Skin of body (tissue), 2 donors: ENCODE measurements around the gene MGAT5. TPM values are rescaled to one million over a fixed set of nuclear protein-coding genes. Genes with fewer than 3 reads are reported as not detected.

Experiments used
- DNase-seq: peaks from one replicate; lab custom pipeline; 2025; lab: John Stamatoyannopoulos, UW
- total RNA-seq: library from RNA; depleted of rRNA; stranded (reverse); fragments of >200 nt; gene quantifications from one replicate; pipeline ENCODE4 v1.2.3, GENCODE V29; 2014

The MGAT5 gene
- total RNA-seq, 1 donor from 2014 or later: 34.1 TPM

DNA sequence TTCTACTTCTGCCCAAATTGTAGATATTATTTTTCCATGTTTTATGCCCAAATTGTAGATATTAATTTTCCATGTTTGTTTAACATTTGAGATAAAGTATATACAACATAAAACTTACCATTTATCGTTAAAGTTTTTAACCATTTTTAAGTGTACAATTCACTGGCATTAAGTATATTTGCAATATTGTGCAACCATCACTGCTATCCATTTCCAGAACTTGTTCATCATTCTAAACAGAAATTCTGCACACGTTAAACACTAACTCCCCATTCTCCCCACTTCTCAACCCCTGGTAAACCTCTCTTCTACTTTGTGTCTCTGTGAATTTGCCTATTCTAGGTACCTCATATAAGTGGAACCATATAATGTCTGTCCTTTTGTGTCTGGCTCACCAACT, 162.1 kb downstream of the MGAT5 start:
- no peak for DNase-seq

DNA sequence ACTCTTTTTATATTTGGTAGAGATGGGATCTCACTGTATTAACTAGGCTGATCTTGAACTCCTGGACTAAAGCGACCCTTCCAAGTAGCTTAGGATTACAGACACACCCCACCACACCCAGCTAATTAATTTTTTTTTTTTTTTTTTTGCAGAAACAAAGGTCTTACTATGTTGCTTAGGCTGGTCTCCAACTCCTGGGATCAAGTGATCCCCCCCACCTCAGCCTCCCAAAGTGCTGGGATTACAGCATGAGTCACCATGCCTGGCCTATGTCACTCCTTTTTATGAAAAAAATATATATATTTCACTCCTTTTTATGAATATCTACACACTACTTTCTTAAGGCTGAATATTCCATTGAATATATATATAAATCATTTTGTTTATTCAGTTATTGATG, 162.8 kb downstream of the MGAT5 start:
- no peak for DNase-seq

DNA sequence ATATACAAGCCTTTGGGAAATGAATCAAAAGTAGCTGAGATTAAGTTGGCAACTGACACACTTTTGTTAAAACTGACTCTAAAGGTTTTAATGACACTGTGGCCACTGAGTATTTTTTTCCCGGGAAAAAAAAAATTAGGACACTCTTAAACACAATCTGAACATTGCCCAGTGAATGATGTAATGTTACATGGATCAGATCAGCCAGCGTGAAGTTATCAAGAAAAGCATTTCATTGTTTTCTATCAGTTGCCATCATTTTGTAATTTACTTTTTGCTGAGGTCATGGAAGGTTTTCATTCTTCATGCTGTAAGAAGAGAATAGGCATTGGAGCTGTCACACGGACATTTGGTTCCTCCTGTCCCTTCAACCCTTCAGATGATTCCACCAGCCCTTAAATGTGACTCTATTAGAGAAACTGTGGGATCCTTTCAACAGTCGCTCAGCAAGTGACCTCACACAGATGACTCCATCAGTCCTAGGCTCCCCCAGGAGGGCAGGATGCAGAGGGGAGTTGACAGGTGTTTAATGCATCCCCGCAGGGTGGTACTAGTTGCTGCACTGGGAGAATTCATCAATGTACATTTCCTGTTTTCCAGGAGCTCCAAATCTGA, 164.2 kb downstream of the MGAT5 start:
- DNase-seq: no peak

DNA sequence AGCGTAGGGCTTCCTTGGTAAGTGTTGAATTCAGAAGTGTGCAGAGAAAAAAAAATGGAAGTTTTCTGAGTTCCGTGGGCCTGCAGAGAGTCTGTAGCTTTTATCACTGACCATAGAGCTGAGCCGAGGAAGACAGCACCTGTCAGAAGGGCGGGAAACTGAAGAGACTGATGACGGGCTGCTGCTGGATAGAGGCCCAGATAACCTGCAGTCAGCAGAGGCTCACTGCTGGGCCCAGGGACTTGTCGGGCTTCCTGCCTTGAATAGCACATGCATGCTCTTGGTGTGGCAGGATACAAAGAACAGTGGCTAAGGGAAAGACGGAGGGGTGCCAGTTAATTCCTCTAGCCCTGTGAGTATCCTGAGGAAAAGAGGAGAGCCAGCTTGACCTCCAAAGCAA, 166.4 kb downstream of the MGAT5 start:
- DNase-seq: no peak

DNA sequence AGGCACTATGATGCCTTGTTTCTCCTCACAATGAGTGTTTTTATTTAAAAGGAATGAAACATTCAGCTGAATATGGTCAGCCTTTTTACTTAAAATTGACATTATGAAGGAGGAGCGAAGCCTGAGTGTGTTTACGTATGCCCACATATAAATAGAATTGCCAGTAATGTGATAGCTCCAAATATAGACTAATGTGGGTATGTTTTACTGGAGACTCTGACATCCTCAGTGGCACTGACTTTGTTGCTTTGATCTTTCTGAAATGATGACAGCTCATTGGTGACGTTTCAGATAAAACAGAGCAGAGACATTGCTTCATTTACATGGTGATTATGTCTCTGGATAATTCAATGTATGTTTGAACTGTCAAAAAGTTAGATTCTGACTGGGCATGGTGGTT, 167.0 kb downstream of the MGAT5 start:
- no peak for DNase-seq

DNA sequence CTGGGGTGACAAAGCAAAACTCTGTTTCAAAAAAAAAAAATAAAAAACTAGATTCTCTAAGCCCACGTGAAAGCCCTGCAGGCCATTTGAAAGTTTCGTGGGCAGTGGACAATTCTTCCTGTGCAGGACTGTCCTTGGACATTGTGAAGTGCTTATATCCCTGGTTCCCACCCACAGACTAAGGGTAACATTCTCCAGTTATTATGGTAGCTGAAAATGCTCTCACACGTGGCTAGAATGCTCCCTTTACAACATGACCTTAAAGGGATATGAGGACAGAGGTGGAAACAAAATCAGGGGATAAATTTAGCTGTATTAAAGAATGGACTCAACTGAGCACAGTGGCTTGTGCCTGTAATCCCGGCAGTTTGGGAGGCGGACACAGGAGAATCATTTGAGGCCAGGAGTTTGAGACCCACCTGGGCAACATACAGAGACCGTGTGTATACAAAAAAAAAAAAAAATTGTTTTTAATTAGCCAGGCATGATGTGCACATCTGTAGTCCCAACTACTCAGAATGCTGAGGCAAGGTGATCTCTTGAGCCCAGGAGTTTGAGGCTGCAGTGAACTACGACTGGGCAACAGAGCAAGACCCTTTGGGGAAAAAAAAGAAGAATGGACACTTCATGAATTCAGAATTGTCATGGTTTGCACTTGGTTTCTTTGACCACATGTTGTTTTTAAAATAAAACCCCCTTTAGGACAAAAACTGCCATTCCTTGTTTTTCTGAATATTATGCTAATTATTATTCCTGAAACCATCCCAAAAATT, 167.9 kb downstream of the MGAT5 start:
- DNase-seq: no peak

DNA sequence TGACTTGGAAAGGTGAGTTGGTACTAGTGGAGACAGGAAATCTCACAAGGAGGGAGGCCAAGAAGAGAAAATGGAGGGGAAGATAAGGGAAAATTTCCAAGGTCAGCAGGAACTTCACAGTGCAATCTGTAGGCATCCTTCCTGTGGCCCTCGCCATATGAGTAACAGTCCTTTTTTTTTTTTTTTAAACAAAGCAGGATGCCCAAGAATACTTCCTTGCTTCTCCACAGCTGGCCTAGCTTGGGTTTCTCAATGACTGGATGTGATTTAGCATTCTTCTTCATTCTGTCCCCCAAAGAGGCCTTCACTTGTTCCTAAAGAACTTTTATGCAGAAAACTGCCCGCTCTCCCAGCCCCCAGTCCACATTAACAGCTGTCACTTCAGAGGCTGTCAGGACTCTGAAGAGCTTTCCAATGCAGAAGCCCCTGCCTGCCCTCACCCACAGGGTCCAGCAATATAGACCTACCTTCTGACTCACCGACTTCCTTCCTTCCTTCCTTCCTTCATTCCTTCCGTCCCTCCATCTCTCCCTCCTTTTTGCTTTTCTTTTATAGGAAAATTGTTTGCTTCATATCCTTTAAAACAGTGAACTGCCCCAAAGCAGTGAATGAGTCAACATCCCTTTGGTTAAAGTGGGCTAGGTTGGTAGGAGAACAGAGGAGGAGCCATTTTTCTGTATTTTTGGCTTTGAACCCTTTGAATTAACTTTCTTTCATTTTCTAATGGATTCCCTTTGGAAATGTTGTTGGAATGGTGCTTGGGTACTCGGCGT, 172.0 kb downstream of the MGAT5 start:
- DNase-seq: no peak

DNA sequence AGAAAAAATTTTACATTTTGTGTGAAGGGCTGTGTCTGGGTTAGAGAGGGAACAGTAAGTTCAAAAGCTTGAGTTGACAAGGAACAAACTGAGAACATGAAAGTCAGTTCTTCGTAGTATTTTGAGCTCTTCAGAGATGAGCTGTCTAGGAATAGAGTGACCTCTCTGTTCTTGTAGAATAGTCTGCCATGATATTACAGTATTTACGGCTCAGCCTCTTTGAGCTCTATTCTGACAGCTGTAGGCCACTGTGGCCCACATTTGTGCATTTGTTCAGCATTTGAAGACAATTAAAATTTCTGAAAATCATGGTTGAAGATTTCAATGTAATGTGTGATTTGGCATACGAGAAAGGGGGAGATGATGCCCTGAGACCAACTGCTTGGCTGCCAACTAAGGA, 172.8 kb downstream of the MGAT5 start:
- no peak for DNase-seq

DNA sequence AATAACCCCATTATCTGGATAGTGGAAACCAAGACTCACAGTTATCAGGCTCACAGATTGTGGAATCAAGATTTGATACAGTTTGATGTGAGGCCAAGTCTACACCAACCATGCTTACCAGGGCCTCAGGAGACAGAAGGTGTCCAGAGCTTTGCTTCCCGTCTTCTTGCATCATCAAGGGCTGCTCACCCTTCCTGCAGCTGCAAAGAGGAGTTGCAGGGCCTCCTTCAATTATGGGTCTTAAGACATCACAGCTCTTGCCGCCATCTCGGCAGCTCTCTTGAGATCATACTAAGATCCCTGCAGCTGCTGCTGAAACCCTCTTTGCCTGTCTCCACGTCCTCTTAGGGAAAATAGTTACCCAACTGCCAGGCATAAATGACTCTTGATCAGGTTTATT, 176.0 kb downstream of the MGAT5 start:
- no peak for DNase-seq

DNA sequence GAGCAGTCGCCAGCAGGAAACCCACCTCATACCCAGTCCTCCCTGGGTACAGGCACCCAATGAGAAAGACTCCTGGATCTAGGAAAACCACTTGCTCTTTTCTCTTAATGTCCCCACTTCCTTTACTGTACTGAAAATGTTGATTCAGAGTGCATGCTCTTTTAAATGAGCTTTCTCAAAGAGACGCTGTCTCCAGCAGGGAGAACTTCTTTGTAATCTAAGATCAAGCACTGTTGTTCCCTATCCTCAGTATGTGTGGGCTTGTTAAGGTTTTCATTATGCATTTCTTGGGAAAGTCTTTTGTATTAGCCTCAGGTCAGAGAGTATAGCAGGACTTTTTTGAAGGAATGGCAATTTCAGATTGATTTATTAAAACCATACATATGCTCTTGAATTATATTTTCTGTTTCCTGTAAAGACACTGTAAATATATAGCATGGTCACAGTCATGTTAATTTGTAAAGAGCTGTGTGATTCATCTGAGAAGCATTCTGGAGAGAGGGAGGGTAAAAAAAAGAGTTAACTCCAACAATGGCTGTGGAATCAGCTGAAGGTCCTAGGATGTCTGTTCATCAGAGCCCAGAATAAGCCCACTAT, 178.1 kb downstream of the MGAT5 start:
- no peak for DNase-seq

DNA sequence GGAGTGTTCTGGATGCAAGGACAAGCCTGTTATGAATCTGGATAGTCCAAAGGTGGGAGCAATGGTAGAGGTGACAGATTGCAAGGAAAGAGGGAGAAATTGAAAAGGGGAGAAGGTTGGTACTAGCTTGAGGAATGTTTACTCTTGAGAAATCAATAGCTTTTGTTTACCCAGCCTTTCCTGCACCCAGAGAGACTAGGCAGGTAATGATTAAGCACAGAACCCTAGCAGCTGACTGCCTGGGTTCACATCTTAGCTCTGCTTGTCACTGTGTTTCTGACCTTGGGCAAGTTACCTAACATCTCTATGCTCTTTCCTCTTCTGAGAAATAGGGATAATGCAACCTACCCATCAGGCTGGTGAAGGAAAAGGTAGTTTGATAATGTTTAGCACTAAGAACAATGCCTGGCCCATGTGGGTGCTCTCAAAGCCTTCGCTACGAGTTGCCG, 178.6 kb downstream of the MGAT5 start:
- DNase-seq: no peak

DNA sequence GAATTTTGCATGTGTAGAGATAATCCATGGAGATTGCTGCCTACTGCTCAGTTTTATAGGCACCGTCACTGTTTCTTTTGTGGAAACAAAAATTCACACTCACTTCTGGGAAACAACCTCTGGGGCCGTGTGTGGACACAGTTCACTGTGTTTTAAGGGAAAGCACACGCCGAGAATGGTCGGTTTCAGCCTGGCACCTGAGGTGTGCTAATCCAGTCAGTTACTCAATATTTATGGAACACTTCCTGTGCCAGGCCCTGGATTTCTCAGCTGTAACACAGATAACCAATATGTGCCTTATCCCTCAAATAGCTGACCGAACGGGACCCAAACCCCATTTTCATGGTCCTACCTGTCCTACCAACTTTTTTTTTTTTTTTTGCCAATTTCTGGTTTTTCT, 179.6 kb downstream of the MGAT5 start:
- no peak for DNase-seq

DNA sequence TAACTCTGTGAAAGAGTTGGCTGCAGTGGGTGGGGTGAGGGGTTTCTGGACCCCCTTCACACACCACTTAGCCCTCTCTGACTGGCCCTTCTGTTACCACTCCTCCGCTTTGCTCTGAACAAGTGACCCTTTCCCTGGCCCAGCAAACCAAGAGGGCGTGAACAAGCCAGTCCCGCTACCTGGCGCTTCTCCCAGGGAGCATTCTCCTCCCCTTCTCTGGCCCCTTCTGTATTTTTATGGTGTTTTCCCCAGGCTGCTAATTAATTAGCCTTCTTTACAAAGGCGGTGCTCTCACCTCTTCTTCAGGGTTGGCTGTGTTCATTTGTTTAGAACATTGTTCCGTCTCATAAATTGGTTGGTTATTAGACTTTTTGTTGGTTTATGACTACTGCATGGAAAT, 180.1 kb downstream of the MGAT5 start:
- no peak for DNase-seq

DNA sequence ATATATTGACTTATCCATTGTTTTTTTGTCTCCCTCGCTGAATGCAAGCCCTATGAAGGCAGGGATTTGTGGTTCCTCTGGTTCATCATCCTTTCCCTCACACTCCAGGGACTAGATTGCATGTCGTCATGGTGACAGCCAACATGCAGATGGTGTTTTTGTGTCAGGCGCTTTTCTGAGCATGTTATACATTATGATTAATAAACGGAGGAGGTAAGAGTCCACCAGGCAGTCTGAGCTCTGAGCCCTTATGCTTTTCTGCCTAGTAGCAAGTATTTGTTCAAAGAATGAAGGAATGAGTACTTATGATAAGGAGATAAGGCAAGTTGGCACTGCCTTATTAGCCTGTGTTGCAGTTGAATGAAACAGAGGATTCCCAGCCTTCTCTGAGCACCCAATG, 181.6 kb downstream of the MGAT5 start:
- no peak for DNase-seq

DNA sequence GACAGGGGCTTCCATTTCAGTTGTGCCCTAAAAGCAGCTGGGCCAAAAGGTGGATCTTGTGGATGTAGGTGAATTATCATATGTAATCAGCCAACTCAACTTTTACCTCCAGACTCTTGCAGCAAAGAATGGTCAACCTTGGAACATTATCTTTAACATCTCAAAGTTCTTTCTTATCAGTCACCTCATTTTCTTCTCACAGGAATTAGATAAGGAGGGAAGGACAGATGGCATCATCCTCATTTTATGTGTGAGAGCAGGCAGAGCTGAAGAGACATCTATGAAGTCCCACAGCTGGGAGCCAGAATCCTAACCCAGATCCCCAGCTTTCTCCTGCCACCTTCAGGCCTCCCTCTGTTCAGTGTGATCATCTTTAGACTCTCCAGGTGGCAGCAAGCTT, 182.1 kb downstream of the MGAT5 start:
- no peak for DNase-seq

DNA sequence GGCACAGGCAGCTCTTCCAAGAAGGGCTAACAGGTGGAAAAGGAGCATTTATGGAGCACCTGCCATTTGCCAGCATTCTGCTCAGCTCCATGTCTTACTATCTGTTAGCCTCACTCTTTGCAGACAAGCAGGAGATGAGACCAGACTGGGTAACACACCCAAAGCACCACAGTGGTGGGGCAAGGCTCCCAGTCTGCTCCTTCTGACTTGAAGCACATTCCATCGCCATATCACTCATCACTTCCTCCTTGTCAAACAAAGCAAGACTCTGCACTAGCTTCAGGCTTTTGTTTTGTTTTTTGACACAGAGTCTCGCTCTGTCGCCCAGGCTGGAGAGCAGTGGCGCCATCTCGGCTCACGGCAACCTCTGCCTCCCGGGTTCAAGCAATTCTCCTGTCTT, 182.8 kb downstream of the MGAT5 start:
- DNase-seq: no peak

DNA sequence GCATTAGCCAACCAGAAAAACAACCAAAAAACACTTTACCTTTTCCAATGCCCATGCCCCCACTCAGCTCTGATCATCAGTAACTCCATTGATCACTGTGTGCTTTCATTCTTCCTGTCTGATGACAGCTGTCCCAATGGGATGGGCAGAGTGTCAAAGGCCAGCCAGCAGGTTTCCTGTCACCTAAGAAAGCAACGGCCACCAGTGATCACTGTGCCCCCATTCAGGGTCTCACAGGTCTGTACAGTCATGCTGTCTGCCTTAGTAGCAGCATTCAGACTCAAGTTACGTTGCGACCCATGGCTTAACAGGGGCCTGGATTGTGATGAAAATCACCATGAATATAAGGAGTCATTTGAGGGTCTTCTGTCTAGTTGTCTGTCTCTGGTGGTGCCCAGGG, 184.5 kb downstream of the MGAT5 start:
- no peak for DNase-seq

DNA sequence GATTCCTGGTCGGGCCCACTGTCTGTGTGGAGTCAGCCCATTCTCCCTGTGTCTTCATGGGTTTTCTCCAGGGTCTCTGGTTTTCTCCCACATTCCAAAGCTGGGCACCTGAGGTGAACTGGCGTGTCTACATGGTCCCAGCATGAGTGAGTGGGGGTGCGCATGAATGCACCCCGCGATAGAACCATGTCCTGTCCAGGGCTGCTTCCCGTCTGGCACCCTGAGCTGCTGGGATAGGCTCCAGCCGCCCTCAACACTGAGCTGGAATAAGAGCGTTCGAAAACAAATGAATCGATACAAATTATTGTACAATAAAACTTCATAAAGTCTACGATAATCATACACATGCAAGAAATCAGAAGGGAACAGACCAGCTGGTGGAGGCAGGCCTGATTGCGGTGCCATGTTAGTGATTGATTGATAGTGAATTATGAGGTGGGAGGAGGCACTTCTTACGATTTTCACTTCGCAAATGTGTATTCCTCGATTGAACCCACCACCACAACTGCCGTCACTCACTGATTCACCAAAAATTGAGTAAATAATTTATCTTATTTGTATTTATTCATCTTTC, 186.6 kb downstream of the MGAT5 start:
- no peak for DNase-seq

DNA sequence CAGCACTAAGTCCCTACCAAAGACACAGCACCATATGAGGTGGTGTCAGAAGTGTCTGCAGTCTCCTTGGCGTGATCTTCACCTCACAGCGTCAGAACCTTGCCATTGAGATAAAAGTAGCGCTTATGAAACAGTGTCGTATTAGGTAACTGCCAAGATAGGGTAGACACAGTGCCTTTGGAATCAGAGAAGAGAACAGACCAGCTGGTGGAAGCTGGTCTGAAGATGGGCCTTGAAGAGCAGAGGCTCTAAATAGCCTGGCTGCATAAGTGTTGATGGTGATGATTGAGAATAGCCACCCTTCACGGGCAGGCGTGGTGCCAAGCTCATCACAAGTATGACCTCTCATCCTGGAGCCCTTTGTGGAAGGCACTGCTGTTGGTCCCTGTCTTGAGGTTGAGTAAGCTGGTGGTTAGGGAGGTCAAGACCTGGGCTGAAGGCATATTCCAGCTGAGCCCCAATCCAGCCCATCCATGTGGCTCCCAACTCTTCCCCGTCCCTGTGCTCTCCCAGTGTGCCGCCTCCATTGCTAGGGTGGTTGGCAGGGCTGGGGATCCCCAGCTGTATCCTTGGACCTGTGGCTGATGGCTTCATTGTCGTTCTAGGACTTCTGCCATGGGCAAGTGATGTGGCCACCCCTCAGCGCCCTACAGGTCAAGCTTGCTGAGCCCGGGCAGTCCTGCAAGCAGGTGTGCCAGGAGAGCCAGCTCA, 187.4 kb downstream of the MGAT5 start:
- DNase-seq: no peak

DNA sequence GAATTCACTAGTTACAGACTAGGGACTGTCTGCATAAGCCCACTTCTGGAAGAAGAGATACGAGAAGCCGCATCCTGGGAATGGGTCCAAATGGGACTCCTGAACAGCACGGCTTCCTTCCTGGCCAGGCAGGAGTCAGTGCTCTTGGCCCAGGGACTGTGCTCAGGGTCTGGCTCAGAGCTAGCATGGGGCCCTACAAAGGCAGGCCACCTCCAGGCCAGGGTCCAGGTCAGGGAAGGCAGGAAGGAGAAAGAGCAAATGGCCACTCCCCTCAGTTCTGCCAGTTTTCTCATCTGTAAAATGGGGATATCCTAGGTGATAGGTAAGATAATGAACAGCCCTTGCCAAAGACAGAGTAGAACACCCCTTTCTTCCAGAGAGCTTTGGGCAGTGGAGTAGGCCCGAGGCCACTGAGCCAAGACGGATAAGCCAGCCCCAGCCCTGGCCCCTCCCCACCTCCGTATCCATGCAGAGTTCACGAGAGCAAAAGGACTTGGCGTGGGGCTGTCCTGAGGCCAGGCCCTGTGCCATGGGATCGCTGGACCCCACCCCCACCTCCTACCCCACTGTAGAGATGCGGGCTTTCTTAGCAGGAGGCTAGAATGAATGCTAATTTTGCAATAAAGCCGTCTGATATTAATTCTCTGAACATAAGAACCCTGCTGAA, 190.1 kb downstream of the MGAT5 start:
- no peak for DNase-seq

DNA sequence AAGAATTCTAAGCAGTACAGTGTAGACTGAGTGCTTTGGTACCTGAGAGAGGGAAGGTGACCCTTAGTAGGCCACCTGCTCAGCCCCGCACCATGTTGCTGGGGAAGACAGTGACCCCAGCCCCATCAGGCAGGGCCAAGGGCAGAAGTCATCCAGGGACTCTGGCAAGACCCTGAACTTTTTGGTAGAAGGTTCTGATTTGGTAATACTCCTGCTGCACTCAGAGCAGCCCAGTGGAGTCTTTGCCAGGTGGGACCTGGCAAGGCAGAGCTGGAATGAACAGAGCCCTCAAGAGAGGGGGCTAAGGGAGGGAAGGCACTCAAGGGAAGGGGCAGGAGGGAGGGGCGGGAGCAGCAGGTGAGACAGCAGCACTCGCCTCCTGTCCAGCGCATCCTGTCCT, 191.2 kb downstream of the MGAT5 start:
- DNase-seq: no peak
